Neural cell (in vitro differentiated cells): Measurements from ENCODE around the gene SMO.

Experiments used
- CTCF ChIP-seq: fragments of 450-650 bp; IDR thresholded peaks from 2 replicates; pipeline ENCODE4 v1.5.1; 2014; ENCODE audit warnings: antibody characterized with exemption, mild to moderate bottlenecking, moderate library complexity; ENCODE audit not compliant: poor library complexity, severe bottlenecking
- EZH2 ChIP-seq: fragments of 200-600, 300-800 bp; shearing (Covaris generic), sonication (generic); IDR thresholded peaks from 2 replicates; pipeline ENCODE4 v1.6.1; 2014; ENCODE audit warnings: antibody characterized with exemption, low read length, borderline replicate concordance, mild to moderate bottlenecking; ENCODE audit not compliant: insufficient read depth, poor library complexity, severe bottlenecking
- MXI1 ChIP-seq: fragments of 450-650 bp; conservative IDR thresholded peaks from 2 replicates; pipeline ENCODE4 v1.6.1; 2014; ENCODE audit warnings: antibody characterized with exemption, mild to moderate bottlenecking; ENCODE audit not compliant: poor library complexity, severe bottlenecking

GRCh38 chr7:129247087-129247486 lies 58.7 kb downstream of the SMO start:
- TF ChIP-seq CTCF (no peak), MXI1 (no peak), EZH2 (no peak)
